ENCODE results near the gene GFOD2.

The GFOD2 gene

GRCh38 chr16:67667453-67667816 is 51.7 kb downstream of the GFOD2 start:
- H3K4me3 ChIP-seq (replicated peaks; ENCODE audit: low read depth, low read length) = peak overlapping the region; percentile 84

DNA sequence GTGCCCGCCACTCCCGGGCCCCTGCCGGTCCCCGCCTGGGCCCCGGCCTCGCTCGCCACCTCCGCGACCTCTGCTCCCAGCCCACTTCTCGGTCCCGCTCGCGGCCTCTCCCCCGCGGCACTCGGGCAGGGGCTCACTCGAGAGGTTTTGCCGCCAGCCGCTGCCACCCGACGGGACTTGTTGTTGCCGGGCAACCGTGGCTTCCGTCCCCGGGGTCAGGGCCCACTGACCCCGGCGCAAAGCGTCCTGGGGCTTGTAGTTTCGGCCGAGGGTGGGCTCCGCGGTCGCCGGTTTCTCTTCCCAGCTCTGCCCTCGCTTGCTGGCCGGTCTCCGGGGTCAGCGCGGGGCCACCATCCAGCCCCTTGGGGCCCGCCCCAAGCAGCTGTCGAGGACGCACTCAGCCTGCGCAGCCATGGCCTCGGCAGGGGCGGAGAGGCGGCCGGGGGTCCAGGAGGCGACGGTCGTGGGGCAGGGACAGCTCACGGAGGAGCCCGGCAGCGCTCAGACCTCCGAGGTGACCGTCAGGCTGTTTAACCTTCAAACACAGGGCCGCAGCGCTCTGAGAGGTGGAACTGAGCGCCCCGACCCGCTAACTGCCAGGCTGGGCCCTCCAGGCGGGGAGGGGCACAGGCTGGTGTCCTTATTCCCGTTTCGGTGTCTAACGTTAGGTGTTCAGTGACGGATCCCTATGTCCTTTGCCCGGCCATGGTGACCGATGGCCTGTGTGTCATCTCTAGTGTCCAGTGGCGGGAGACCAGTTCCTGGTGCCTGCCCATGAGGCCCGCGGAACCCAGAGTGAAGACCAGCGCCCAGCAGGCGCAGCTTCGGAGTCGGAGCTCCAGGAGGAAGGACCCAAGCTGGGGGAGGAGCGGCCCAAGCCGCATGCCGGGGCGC is 52.3 kb downstream of the GFOD2 start, which contains the start of the genes C16orf86 and ENKD1:
Gene C16orf86, plus strand, starts transcription at position 256 of the 894 bp plus-strand sequence. Its CDS starts 157 bp downstream, at position 413.
Gene ENKD1, minus strand, starts transcription at position 192 of the 894 bp plus-strand sequence. CDS start 308 bp downstream, outside the sequence.
- no peaks in the 10 kb centered on the region for H3K27me3 ChIP-seq (replicated peaks; ENCODE audit: control insufficient read depth, insufficient read depth, low read length)
- peak; percentile 86 for DNase-seq (ENCODE audit: extremely low read depth, insufficient read length)
- H3K36me3 ChIP-seq (ENCODE audit: control insufficient read depth, insufficient read depth, low read length) = no peaks in the 10 kb centered on the region
- peak within 1 kb of the TSS; percentile 84 for H3K4me3 ChIP-seq (replicated peaks; ENCODE audit: low read depth, low read length)
- no peak for TF ChIP-seq CTCF (IDR thresholded peaks at IDR 0.05; ENCODE audit: insufficient read depth, low read length, poor library complexity, severe bottlenecking)

More at GRCh38 chr16:67667453-67667816, 51.7 kb downstream of the GFOD2 start:
- no peaks in the 10 kb centered on the region for H3K27me3 ChIP-seq (replicated peaks; ENCODE audit: control insufficient read depth, insufficient read depth, low read length)
- DNase-seq (ENCODE audit: extremely low read depth, insufficient read length) = no peak
- H3K36me3 ChIP-seq (ENCODE audit: control insufficient read depth, insufficient read depth, low read length) = no peaks in the 10 kb centered on the region
- no peak for TF ChIP-seq CTCF (IDR thresholded peaks at IDR 0.05; ENCODE audit: insufficient read depth, low read length, poor library complexity, severe bottlenecking)

DNA sequence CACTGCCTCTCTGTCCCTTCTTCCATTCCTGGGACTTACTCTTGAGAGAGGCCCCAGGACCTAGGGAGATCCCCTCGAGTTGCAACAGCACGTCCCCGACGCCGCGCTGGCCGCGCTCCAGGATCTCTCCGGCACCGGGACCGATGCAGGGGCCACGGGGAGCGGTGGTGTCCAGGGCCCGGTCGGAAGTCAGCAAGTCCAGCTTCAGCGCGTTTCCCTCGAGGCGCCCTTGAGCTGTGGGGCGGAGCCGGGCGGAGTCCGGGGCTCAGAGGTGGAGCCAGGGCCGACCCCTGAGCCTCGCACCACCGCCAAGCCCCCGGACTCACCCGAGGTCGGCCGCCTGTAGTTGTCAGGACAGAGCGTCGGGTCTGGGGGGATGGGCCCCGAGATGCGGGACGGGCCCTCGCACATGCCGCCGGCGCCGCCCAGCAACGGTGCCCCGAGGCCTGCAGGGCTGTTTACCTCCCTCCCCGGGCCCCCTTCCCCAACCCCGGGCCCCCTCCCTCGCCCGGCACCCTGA is 53.0 kb downstream of the GFOD2 start:
- Histone ChIP-seq H3K27me3 (replicated peaks; ENCODE audit: control insufficient read depth, insufficient read depth, low read length) (no peaks in the 10 kb centered on the region), H3K4me3 (replicated peaks; ENCODE audit: low read depth, low read length) (peak overlapping the region; percentile 84), H3K36me3 (ENCODE audit: control insufficient read depth, insufficient read depth, low read length) (no peaks in the 10 kb centered on the region)
- TF ChIP-seq CTCF (IDR thresholded peaks at IDR 0.05; ENCODE audit: insufficient read depth, low read length, poor library complexity, severe bottlenecking) = no peak
- no peak for DNase-seq (ENCODE audit: extremely low read depth, insufficient read length)

GRCh38 chr16:67665598-67665997 is 53.5 kb downstream of the GFOD2 start:
- DNase-seq (ENCODE audit: extremely low read depth, insufficient read length) = no peak
- H3K27me3 ChIP-seq (replicated peaks; ENCODE audit: control insufficient read depth, insufficient read depth, low read length) = no peaks in the 10 kb centered on the region
- no peak for TF ChIP-seq CTCF (IDR thresholded peaks at IDR 0.05; ENCODE audit: insufficient read depth, low read length, poor library complexity, severe bottlenecking)
- H3K36me3 ChIP-seq (ENCODE audit: control insufficient read depth, insufficient read depth, low read length) = no peaks in the 10 kb centered on the region
- H3K4me3 ChIP-seq (replicated peaks; ENCODE audit: low read depth, low read length) = peak overlapping the region; percentile 84

GRCh38 chr16:67664871-67665270 is 54.2 kb downstream of the GFOD2 start:
- no peak for TF ChIP-seq CTCF (IDR thresholded peaks at IDR 0.05; ENCODE audit: insufficient read depth, low read length, poor library complexity, severe bottlenecking)
- DNase-seq (ENCODE audit: extremely low read depth, insufficient read length) = no peak
- Histone ChIP-seq H3K27me3 (replicated peaks; ENCODE audit: control insufficient read depth, insufficient read depth, low read length) (no peaks in the 10 kb centered on the region), H3K4me3 (replicated peaks; ENCODE audit: low read depth, low read length) (no peak overlapping the region), H3K36me3 (ENCODE audit: control insufficient read depth, insufficient read depth, low read length) (no peaks in the 10 kb centered on the region)

Data from GM06990 (cell line).